Suprapubic skin (tissue), 4 donors: Measurements from ENCODE around the gene PLXNA4. TPM values are rescaled to one million over a fixed set of nuclear protein-coding genes. Genes with fewer than 3 reads are reported as not detected.

Source experiments
- DNase-seq, 2 donors: peaks; one replicate each; pipeline ENCODE4 v3.0.0-alpha.2; 2019; ENCODE audit warnings: low spot score in 2 of 2
- H3K27ac ChIP-seq: fragments of 200-600 bp; sonication (generic); one replicate; pipeline ENCODE4 v1.5.1; 2019
- H3K27me3 ChIP-seq: fragments of 200-600 bp; sonication (generic); one replicate; pipeline ENCODE4 v1.5.1; 2019
- H3K36me3 ChIP-seq: fragments of 200-600 bp; sonication (generic); one replicate; pipeline ENCODE4 v1.5.1; 2019
- H3K4me1 ChIP-seq: fragments of 200-600 bp; sonication (generic); one replicate; pipeline ENCODE4 v1.5.1; 2019
- H3K4me3 ChIP-seq: fragments of 200-600 bp; sonication (generic); one replicate; pipeline ENCODE4 v1.5.1; 2019; ENCODE audit warnings: mild to moderate bottlenecking
- H3K9me3 ChIP-seq: fragments of 200-600 bp; sonication (generic); one replicate; pipeline ENCODE4 v1.5.1; 2019
- CTCF ChIP-seq, 2 donors: fragments of 200-600 bp in 1 of 2; fragments of 450-650 bp in 1 of 2; sonication (generic) in 1 of 2; IDR thresholded peaks; one replicate each; pipeline ENCODE4 v1.5.1; 2016 to 2019; ENCODE audit warnings: antibody characterized with exemption in 2 of 2, mild to moderate bottlenecking in 1 of 2, moderate library complexity in 1 of 2
- EP300 ChIP-seq: sonication (generic); formaldehyde crosslinking; IDR thresholded peaks from one replicate; pipeline ENCODE4 v1.6.1; 2017; ENCODE audit warnings: antibody characterized with exemption
- POLR2A ChIP-seq, 2 donors: fragments of 450-650 bp; IDR thresholded peaks; one replicate each; pipeline ENCODE4 v1.6.1; 2017; ENCODE audit warnings: antibody characterized with exemption in 2 of 2, mild to moderate bottlenecking in 2 of 2, moderate library complexity in 2 of 2
- POLR2AphosphoS5 ChIP-seq, 3 donors: sonication (generic); formaldehyde crosslinking; IDR thresholded peaks; one replicate each; pipeline ENCODE4 v1.6.1; 2017; ENCODE audit warnings: antibody characterized with exemption in 3 of 3
- WGBS: methylation state at CpG from one replicate; pipeline ENCODE4 v1.1.5; 2018; 5-methylcytosine and 5-hydroxymethylcytosine counted together
- total RNA-seq, 4 donors: library from RNA; depleted of rRNA; stranded (reverse); fragments of >200 nt; gene quantifications; one replicate each; pipeline ENCODE4 v1.1.0, GENCODE V29; 2016

The PLXNA4 gene
- total RNA-seq, 4 donors from 2014 or later = 5.4 to 10.7 (median 7.1) TPM

DNA sequence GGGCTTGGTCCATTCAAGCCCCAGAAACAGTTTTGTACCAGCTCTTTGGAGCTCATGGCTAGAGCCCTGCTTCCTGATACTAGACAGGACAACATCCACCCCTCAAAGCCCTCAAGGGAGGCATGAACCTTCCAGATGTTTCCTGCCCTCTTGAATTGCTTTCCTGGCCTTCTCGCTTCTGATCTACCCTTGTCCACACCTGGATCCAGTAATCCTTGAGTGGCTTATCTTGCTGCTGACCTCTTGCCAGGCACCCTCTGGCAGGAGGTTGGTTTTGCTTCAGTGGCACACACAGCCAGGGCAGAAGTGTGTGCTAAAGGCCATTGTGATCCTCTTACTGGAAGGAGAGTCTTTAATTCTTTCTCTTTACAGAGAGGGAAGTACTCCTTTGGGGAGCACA, 495.8 kb downstream of the PLXNA4 start:
- WGBS = 86% methylated on average over 1 of the region's 1 CpG
- Histone ChIP-seq H3K9me3 (no peaks in the 10 kb centered on the region), H3K36me3 (no peaks in the 10 kb centered on the region), H3K27ac (no peak overlapping the region), H3K4me1 (peaks cover 12% of the 10 kb centered on the region), H3K4me3 (no peak overlapping the region), H3K27me3 (peaks cover 9% of the 10 kb centered on the region)
- TF ChIP-seq CTCF (IDR thresholded peaks at IDR 0.05) = no peak
- no peak for TF ChIP-seq POLR2AphosphoS5 (IDR thresholded peaks at IDR 0.05)
- no peak for TF ChIP-seq POLR2A (IDR thresholded peaks at IDR 0.05)
- no peak for TF ChIP-seq EP300
- DNase-seq = no peak

DNA sequence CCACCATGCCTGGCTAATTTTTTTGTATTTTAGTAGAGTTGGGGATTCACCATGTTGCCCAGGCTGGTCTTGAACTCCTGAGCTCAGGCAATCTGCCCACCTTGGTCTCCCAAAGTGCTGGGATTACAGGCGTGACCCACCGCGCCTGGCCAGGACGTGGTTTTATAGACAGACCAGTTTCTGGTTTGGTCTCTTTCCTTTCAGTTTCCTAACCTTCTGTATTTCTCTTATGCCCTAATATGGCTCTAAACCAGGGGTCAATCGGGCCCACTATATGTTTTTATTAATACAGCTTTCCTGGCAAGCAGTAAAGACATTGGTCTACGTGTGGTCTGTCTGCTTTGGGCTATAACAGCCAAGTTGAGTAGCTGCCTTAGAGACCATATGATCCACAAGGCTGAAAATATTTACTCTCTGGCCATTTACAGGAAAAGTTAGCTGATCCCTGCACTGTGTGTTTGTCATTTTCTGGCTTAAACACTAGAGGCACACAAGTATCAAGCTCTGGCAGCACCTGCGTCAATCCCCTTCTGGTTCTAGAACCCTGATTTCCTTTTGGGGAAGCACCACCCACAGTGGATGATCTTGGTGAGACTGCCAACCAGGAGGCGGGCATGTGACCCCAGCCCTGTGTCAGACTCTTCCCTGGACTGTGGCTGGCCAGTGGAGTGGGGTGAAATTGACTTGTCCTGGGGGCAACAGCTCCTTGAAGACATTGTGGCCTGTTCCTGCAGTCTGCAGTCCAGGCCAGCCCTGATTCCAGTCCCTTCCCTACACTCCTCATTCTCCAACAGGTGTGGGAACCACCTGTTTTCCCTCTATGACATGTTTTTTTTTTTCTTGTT, 497.2 kb downstream of the PLXNA4 start:
- no peak for DNase-seq
- H3K4me3 ChIP-seq = no peak overlapping the region
- no peaks in the 10 kb centered on the region for H3K9me3 ChIP-seq
- H3K36me3 ChIP-seq = no peaks in the 10 kb centered on the region
- no peak overlapping the region for H3K27ac ChIP-seq
- WGBS = 89% methylated on average over 8 of the region's 8 CpGs
- peaks cover 9% of the 10 kb centered on the region for H3K27me3 ChIP-seq
- no peak for TF ChIP-seq CTCF (IDR thresholded peaks at IDR 0.05)
- no peak for TF ChIP-seq POLR2AphosphoS5 (IDR thresholded peaks at IDR 0.05)
- no peak for TF ChIP-seq EP300
- no peak for TF ChIP-seq POLR2A (IDR thresholded peaks at IDR 0.05)
- peaks cover 12% of the 10 kb centered on the region for H3K4me1 ChIP-seq

DNA sequence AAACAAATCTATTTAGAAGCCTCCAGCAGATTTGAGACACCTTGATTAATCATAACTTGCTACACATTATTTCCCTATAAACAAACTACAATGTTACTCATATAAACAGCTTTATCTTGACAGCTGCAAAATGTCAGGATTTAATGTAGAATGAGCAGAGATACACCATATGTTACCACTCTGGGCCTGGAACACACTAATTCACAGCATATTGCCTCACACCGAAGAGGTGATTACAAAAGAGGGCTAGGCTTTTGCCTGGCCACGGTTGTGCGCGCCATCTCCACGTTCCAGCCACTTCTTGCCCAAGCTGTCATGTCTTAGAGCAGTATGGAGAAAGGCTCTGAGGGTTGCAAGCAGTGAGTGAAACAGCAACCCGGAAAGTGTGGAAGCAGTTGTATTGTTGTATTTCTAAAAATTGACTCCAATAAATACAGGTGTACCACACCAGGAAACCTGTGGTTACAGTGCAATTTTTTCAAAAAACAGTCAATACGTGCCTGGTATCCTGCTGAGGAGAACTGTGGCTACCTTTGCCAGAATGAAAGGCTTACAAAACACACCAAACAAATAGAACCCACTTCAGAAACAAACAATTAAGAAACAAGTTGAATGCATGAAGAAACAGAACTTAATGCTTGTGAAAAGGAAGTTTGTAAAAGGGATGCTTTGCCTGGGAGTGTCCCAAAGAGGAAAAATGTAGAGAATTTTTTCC, 498.1 kb downstream of the PLXNA4 start:
- no peak overlapping the region for H3K27ac ChIP-seq
- peaks cover 12% of the 10 kb centered on the region for H3K4me1 ChIP-seq
- TF ChIP-seq CTCF (IDR thresholded peaks at IDR 0.05) (no peak), POLR2A (IDR thresholded peaks at IDR 0.05) (no peak), EP300 (no peak), POLR2AphosphoS5 (IDR thresholded peaks at IDR 0.05) (no peak)
- no peak for DNase-seq
- WGBS = 76% methylated on average over 7 of the region's 7 CpGs
- peaks cover 9% of the 10 kb centered on the region for H3K27me3 ChIP-seq
- H3K4me3 ChIP-seq = no peak overlapping the region
- no peaks in the 10 kb centered on the region for H3K36me3 ChIP-seq
- H3K9me3 ChIP-seq = no peaks in the 10 kb centered on the region

- Histone ChIP-seq H3K9me3 (no peaks in the 10 kb centered on the region), H3K27me3 (peaks cover 9% of the 10 kb centered on the region), H3K27ac (no peak overlapping the region), H3K4me3 (no peak overlapping the region), H3K36me3 (no peaks in the 10 kb centered on the region), H3K4me1 (peaks cover 9% of the 10 kb centered on the region)
- WGBS = 70% methylated on average over 11 of the region's 13 CpGs
- TF ChIP-seq CTCF (IDR thresholded peaks at IDR 0.05) = no peak
- TF ChIP-seq EP300 = no peak
- no peak for TF ChIP-seq POLR2AphosphoS5 (IDR thresholded peaks at IDR 0.05)
- TF ChIP-seq POLR2A (IDR thresholded peaks at IDR 0.05) = no peak
- no peak for DNase-seq
Observed at GRCh38 chr7:132076301-132077035, 499.8 kb downstream of the PLXNA4 start.
